K562 (cell line): Measurements from ENCODE around the gene TCF12. TPM values are rescaled to one million over a fixed set of nuclear protein-coding genes. Genes with fewer than 3 reads are reported as not detected.
A peak's percentile ranks its signal among the peaks of the same experiment; 100 is the strongest.

Experiments
- ATAC-seq: fragments of 200-7000 bp; cut with Tn5 transposase; 3 replicates; pipeline ENCODE4 v1.9.1; 2020; ENCODE audit warnings: moderate library complexity
- BruUV-seq: library from RNA; stranded (reverse); fragments of 400-500 nt; replicated peaks from 2 replicates; lab custom pipeline; 2021; lab: Mats Ljungman, UMichigan
- CTCF ChIA-PET: fragments of 300-600 bp; formaldehyde crosslinking; extraction: SDS; loops from one replicate; lab custom pipeline; 2021; ENCODE audit warnings: low intra/inter-chr PET ratio; lab: Yijun Ruan, JAX
- POLR2A ChIA-PET: fragments of 300-600, 350-650 bp; sonication (Branson Sonifier 250); formaldehyde crosslinking; extraction: SDS; loops from one replicate; lab custom pipeline; 2021; ENCODE audit warnings: antibody characterized with exemption, inconsistent platforms; lab: Yijun Ruan, JAX
- DNase-seq, 4 experiments: peaks; one replicate each; pipeline versions ENCODE4 v3.0.0 to v3.0.0-alpha.2; 2011 to 2018; ENCODE audit warnings: low spot score in 3 of 4, mixed read lengths in 3 of 4; ENCODE audit errors: extremely low read depth in 1 of 4
- FAIRE-seq: peaks from 2 replicates; lab custom pipeline; 2011; peaks lifted over from hg19 to GRCh38; lab: Jason Lieb, UNC
- H2AFZ ChIP-seq: 2 replicates; pipeline ENCODE4 v1.6.0; 2011; ENCODE audit warnings: low read depth, low read length, control low read depth, inconsistent platforms
- H3K27ac ChIP-seq: fragments of 200-600 bp; 3 replicates; pipeline ENCODE4 v1.8.0; 2011; ENCODE audit warnings: low read depth, mild to moderate bottlenecking, control low read depth, inconsistent platforms, low read length, moderate library complexity, mixed read lengths; ENCODE audit errors: extremely low read depth
- H3K27me3 ChIP-seq, 2 experiments: fragments of 300-600 bp in 1 of 2; 2 replicates in 1 of 2; 3 replicates in 1 of 2; pipeline versions ENCODE4 v1.6.0 to v1.8.0; 2011; ENCODE audit warnings: inconsistent platforms in 2 of 2, low read length in 2 of 2, mild to moderate bottlenecking in 1 of 2, mixed read lengths in 1 of 2, moderate library complexity in 1 of 2; ENCODE audit not compliant: control insufficient read depth in 2 of 2, insufficient read depth in 2 of 2
- H3K36me3 ChIP-seq: fragments of 300-600 bp; 3 replicates; pipeline ENCODE4 v1.8.0; 2011; ENCODE audit warnings: mild to moderate bottlenecking, low read length, inconsistent platforms; ENCODE audit not compliant: control insufficient read depth, insufficient read depth
- H3K4me1 ChIP-seq, 2 experiments: fragments of 200-600 bp in 1 of 2; replicated peaks in 1 of 2; 2 replicates in 1 of 2; 3 replicates in 1 of 2; pipeline versions ENCODE4 v1.5.1 to v1.8.0; 2011; ENCODE audit warnings: inconsistent platforms in 2 of 2, low read length in 2 of 2, mild to moderate bottlenecking in 1 of 2, mixed read lengths in 1 of 2, moderate library complexity in 1 of 2; ENCODE audit not compliant: control insufficient read depth in 2 of 2, insufficient read depth in 2 of 2
- H3K4me2 ChIP-seq: 2 replicates; pipeline ENCODE4 v1.6.1; 2011; ENCODE audit warnings: low read length, control low read depth, inconsistent platforms, mixed read lengths; ENCODE audit not compliant: insufficient read depth
- H3K4me3 ChIP-seq: fragments of 200-600 bp; sonication (generic), shearing (Covaris generic); 2 replicates; pipeline ENCODE4 v1.5.1; 2016; ENCODE audit warnings: control low read depth, inconsistent platforms
- H3K79me2 ChIP-seq: fragments of 200-600 bp; 3 replicates; pipeline ENCODE4 v1.8.0; 2011; ENCODE audit warnings: low read length, inconsistent platforms; ENCODE audit not compliant: control insufficient read depth, insufficient read depth
- H3K9ac ChIP-seq, 2 experiments: 2 replicates each; pipeline versions ENCODE4 v1.6.0 to v1.6.1; 2011; ENCODE audit warnings: low read depth in 2 of 2, low read length in 2 of 2, control low read depth in 1 of 2, inconsistent platforms in 1 of 2, mild to moderate bottlenecking in 1 of 2, mixed read lengths in 1 of 2; ENCODE audit not compliant: insufficient read depth in 1 of 2
- H3K9me1 ChIP-seq: one replicate; pipeline ENCODE4 v1.6.0; 2011; ENCODE audit warnings: inconsistent platforms, mild to moderate bottlenecking, low read length, moderate library complexity; ENCODE audit not compliant: control insufficient read depth, insufficient read depth
- H3K9me3 ChIP-seq: replicated peaks from 2 replicates; pipeline ENCODE4 v1.5.1; 2011; ENCODE audit warnings: low read depth, low read length, inconsistent platforms; ENCODE audit not compliant: control insufficient read depth, insufficient read depth
- H4K20me1 ChIP-seq: replicated peaks from 2 replicates; pipeline ENCODE4 v1.6.1; 2011; ENCODE audit warnings: low read length, inconsistent platforms, mixed read lengths; ENCODE audit not compliant: control insufficient read depth, insufficient read depth
- GATA2 ChIP-seq: sonication (generic); formaldehyde crosslinking; IDR thresholded peaks from 2 replicates; pipeline ENCODE4 v1.4.0; 2020; ENCODE audit warnings: mild to moderate bottlenecking, missing genetic modification reagents
- ZNF121 ChIP-seq: sonication (generic); formaldehyde crosslinking; conservative IDR thresholded peaks from 2 replicates; pipeline ENCODE4 v1.8.0; 2022; ENCODE audit warnings: missing genetic modification reagents
- ZNF707 ChIP-seq: fragments of 250-450 bp; sonication (Bioruptor Pico); conservative IDR thresholded peaks from 2 replicates; pipeline ENCODE4 v1.8.0; 2022; ENCODE audit warnings: inconsistent platforms, mild to moderate bottlenecking, moderate library complexity
- ZNF77 ChIP-seq: fragments of 250-450 bp; sonication (Bioruptor Pico); IDR thresholded peaks from 2 replicates; pipeline ENCODE4 v1.5.0; 2020
- WGBS: fragments of 100-300 bp; shearing (Covaris generic); methylation state at CpG from one replicate; pipeline ENCODE4 v1.1.6; 2016; ENCODE audit warnings: low coverage, mixed read lengths; ENCODE audit not compliant: insufficient coverage; ENCODE audit errors: missing lambda C conversion rate; 5-methylcytosine and 5-hydroxymethylcytosine counted together
- in situ Hi-C: fragments of 300-500 bp; cut with MboI; formaldehyde crosslinking; loops from 4 replicates; pipeline ENCODE4 v1.15.0; 2018; ENCODE audit warnings: inconsistent platforms, mixed read lengths
- intact Hi-C: fragments of 100-400 bp; cut with micrococcal nuclease; formaldehyde crosslinking; loops from 2 replicates; pipeline ENCODE4 v1.14.2; 2022
- polyA plus RNA-seq, 8 experiments: library from polyadenylated mRNA; depleted of rRNA in 4 of 8; stranded (reverse) in 5 of 8; unstranded in 3 of 8; fragments of >200 nt; fragmentation: Nextera tagmentation in 2 of 8; fragmentation: Illumina TruSeq in 1 of 8; extraction: Ambion mirVana in 2 of 8; extraction: Trizol in 1 of 8; gene quantifications; 2 replicates each; pipeline versions ENCODE4 v1.2.1 to v1.2.3, GENCODE V29; 2011 to 2014; ENCODE audit warnings: inconsistent platforms in 1 of 8, missing spikeins in 1 of 8
- total RNA-seq, 7 experiments: library from RNA; depleted of rRNA in 6 of 7; stranded (reverse); fragments of >200 nt in 6 of 7; fragmentation: Illumina TruSeq in 2 of 7; extraction: Trizol in 2 of 7; gene quantifications; 2 replicates each; pipeline versions ENCODE4 v1.2.1 to v1.2.3, GENCODE V29; 2011 to 2021; ENCODE audit warnings: low replicate concordance in 1 of 7
- TF ChIP-seq, protein P1 (sequence below): fragments of 250-450 bp; sonication (Bioruptor Pico); IDR thresholded peaks from 2 replicates; pipeline ENCODE4 v1.8.0; 2022; ENCODE audit warnings: moderate library complexity, mild to moderate bottlenecking, inconsistent platforms

The TCF12 gene
- total and polyA plus RNA-seq, 9 of the 15 experiments (the other 6 are each of a cell fraction or from before 2014, with no cell fraction given), result 10.5 to 132 (median 52.9) TPM

DNA sequence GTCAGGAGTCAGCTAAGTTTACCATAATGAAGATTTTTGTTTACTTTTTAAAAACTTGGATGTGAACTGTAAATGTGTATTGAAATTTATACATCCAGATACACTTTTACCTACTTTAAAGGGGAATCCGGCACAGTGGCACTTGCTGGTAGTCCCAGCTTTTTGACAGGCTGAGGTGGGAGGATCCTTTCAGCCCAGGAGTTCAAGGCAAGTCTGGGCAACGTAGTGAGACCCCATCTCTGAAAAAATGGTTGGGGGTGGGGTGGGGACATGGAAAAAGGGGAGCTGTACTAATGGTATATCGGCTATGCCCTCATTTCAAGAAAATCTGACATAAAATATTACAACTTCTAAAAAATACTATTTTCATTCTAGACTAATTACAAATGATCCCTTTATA is 362.0 kb downstream of the TCF12 start:
- ChIA-PET CTCF (no interaction called here), POLR2A (interaction anchor here (0.7 to 1.5 kb wide), 3 partner anchors 9 to 1870 kb away, joined by 3 to 4 read pairs (median 4); no protein-coding TSS in a partner anchor)
- Histone ChIP-seq H2AFZ (no peak overlapping the region), H3K4me1 (peaks cover 0 to 2% of the 10 kb centered on the region in 2 experiments; a peak in 1 of 5 replicates), H3K27me3 (no peaks in the 10 kb centered on the region), H4K20me1 (no peaks in the 10 kb centered on the region), H3K9ac (no peak overlapping the region), H3K4me3 (no peak overlapping the region), H3K79me2 (no peaks in the 10 kb centered on the region), H3K9me1 (no peaks in the 10 kb centered on the region), H3K36me3 (peaks cover 61% of the 10 kb centered on the region), H3K9me3 (no peaks in the 10 kb centered on the region; the same call in 1 of the 2 replicates), H3K27ac (no peak overlapping the region), H3K4me2 (no peak overlapping the region)
- ATAC-seq (no peak), FAIRE-seq (no peak), DNase-seq (no peak)
- BruUV-seq, result no TSS peak
- TF ChIP-seq ZNF121 (CRISPR knock-in tag) (0 out of 2 replicates have a peak, but pooled peaks have one; percentile 10), ZNF77 (CRISPR knock-in tag) (no peak), GATA2 (CRISPR knock-in tag) (no peak), ZNF707 (CRISPR knock-in tag) (no peak)
- TF ChIP-seq, protein P1, sequence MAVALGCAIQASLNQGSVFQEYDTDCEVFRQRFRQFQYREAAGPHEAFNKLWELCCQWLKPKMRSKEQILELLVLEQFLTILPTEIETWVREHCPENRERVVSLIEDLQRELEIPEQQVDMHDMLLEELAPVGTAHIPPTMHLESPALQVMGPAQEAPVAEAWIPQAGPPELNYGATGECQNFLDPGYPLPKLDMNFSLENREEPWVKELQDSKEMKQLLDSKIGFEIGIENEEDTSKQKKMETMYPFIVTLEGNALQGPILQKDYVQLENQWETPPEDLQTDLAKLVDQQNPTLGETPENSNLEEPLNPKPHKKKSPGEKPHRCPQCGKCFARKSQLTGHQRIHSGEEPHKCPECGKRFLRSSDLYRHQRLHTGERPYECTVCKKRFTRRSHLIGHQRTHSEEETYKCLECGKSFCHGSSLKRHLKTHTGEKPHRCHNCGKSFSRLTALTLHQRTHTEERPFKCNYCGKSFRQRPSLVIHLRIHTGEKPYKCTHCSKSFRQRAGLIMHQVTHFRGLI (CRISPR knock-in tag), result no peak
- in situ Hi-C loops (no loop called here), intact Hi-C loops (no loop called here)
- 100% methylated on average over 3 of the region's 3 CpGs for WGBS
